Panc1 (cell line): ENCODE data around the gene FSIP2.

Experiments used
- CTCF ChIP-seq: fragments of 450-650 bp; IDR thresholded peaks from 2 replicates; pipeline ENCODE4 v1.5.1; 2017; ENCODE audit warnings: mild to moderate bottlenecking
- POLR2AphosphoS5 ChIP-seq: IDR thresholded peaks from 2 replicates; pipeline ENCODE4 v1.6.1; 2012; ENCODE audit warnings: mild to moderate bottlenecking, low read depth, low read length, moderate library complexity
- REST ChIP-seq, 2 experiments: IDR thresholded peaks; 2 replicates each; pipeline ENCODE4 v1.6.1; 2011 to 2012; ENCODE audit warnings: low read depth in 2 of 2, control low read depth in 1 of 2, low read length in 1 of 2, mild to moderate bottlenecking in 1 of 2, moderate library complexity in 1 of 2; ENCODE audit not compliant: insufficient read depth in 1 of 2
- SIN3A ChIP-seq: IDR thresholded peaks from 2 replicates; pipeline ENCODE4 v1.6.1; 2012; ENCODE audit warnings: low read depth, mild to moderate bottlenecking, low read length, moderate library complexity, borderline replicate concordance; ENCODE audit not compliant: insufficient read depth
- TCF7L2 ChIP-seq: IDR thresholded peaks from 2 replicates; pipeline ENCODE4 v1.6.1; 2011; ENCODE audit warnings: mild to moderate bottlenecking, low read depth, low read length, inconsistent platforms

- no peak for TF ChIP-seq CTCF
- TF ChIP-seq POLR2AphosphoS5, result no peak
- TF ChIP-seq TCF7L2, result no peak
- TF ChIP-seq REST (IDR thresholded peaks at IDR 0.05; ENCODE audit: insufficient read depth in 1 of 2, low read depth in 2 of 2, low read length in 1 of 2), result no peak
- no peak for TF ChIP-seq SIN3A
Measured at GRCh38 chr2:185854885-185855284, 116.3 kb downstream of the FSIP2 start.
